Activated gamma-delta T cell (primary cell): ENCODE measurements around the gene ADCY10.
"Not testable (repeated sequence)": the region's sequence is repeated elsewhere in the genome, so short reads cannot be mapped to it uniquely, and the experiment has no call there.

Experiments
- DNase-seq: peaks from one replicate; lab custom pipeline; 2025; lab: John Stamatoyannopoulos, UW

ADCY10 gene

GRCh38 chr1:167926486-167926997 lies 12.6 kb upstream of the ADCY10 start:
- DNase-seq: no peak

- DNase-seq: no peak
Measured at GRCh38 chr1:167924543-167925231, 10.8 kb upstream of the ADCY10 start.

DNA sequence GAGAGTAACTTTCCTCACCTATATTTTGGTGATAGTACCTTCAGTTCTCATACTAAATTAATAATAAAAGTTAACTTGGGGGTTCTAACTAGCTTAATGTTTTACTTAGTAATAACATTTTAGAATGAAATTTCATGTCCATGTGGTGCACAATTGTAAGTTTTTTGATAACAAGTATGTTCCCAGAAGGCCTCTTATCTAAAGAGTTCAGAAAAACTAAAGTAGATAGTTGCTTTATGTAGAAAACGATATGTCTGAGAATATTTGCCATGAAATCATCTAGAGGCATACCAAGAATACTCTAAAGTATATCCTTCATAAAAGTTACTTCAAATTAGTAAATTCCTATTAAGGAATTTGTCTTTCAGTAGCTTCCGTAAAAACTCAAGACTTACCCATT lies 10.2 kb upstream of the ADCY10 start:
- no peak for DNase-seq

DNA sequence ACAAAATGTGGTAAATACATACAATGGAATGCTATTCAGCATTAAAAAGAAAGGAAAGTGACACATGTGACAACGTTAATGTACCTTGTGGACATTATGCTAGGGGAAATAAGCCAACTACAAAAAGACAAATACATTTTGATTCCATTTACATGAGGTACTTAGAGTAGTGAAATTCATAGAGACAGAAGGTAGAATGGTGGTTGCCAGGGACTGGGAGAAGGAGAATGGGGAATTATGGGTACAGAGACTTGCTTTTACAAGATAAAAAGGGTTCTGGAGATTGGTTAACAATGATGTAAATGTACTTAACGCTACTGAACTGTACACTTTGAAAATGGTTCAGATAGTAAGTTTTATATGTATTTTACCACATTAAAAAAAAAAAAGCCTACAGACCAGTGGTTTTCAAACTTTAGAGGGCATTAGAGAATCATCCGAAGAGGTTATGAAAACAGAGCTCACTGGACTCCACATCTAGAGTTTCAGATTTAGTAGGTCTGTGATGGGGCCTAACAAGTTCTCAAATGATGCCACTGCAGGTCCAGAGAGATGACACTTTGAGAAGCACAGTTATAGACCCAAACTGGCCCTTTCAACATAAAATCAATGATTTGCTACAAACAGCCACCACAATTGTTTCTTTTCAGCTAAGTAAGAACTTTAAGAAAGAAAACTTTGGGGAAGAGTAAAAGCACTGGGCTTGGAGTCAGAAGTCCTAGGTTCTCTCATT lies 9.6 kb upstream of the ADCY10 start:
- no peak for DNase-seq

DNA sequence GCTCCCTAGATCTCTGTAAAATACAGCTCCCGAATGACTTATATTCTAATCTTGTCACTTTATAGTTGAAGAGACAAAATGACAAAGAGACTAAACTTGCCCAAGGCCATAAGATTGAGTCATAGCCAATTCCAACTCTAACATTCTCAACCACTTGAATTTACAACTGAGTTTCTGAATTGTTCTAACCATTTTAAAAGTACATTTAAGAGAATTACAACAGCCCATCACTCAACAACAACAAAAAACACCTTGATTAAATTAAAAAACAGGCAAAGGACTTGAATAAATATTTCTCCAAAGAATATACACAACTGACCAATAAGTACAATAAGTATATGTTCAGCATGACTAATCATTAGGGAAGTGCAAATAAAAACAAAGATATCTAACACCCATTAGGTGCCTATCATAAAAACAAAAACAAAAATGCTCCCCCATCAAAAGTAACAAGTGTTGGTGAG lies 8.7 kb upstream of the ADCY10 start:
- no peak for DNase-seq

GRCh38 chr1:167922023-167922422 lies 8.1 kb upstream of the ADCY10 start:
- no peak for DNase-seq

DNA sequence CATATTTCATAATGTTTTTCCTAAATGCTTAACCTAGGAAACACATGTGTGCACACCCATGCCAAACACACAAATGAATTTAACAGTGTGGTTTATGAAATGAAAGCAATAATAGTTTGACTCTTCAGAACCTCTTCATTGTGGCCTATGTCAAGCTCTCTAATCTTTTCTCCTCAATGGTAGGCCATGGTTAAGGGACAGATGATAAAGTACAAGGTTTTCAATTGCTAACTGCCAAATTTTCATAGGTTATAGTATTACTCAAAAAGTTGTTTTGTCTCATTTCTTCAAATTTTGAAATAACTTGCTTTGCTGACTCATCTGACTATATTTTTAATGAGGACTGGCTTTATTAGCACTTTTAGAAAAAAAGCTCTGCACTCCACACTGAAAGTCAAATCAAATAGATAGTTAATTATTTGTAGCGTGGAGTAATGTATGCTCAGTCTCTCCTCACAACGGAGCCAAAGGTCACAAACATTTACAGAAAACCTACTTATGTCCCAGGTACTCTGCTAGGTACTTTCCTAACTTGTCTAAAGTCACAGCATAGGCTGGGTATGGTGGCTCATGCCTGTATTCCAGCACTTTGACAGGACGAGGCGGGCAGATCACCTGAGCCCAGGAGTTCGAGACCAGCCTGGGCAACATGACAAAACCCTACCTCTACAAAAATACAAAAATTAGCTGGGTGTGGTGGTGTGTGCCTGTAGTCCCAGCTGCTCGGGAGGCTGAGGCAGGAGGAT lies 3.0 kb upstream of the ADCY10 start:
- no peak for DNase-seq

GRCh38 chr1:167915569-167915968 lies 1.6 kb upstream of the ADCY10 start:
- no peak for DNase-seq

DNA sequence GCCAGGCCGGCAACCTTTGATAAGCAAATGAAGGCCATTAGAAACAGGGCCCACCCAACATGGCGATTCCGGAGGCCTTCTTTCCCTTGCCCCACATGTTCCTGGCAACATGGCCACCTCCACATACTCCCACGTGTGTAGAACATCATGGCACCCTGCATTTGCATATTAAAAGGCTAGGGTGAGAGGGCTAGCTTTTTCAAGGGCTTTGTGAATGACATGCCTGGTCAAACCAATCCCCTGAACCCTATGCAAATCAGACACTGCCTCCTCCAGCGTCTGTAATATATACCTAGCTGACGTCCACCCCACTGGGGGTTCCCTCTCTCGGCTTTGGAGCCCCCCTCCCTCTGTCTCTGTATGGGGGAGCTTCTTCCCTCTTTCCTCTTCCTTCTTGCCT lies 1.6 kb downstream of the ADCY10 start:
- no peak for DNase-seq

DNA sequence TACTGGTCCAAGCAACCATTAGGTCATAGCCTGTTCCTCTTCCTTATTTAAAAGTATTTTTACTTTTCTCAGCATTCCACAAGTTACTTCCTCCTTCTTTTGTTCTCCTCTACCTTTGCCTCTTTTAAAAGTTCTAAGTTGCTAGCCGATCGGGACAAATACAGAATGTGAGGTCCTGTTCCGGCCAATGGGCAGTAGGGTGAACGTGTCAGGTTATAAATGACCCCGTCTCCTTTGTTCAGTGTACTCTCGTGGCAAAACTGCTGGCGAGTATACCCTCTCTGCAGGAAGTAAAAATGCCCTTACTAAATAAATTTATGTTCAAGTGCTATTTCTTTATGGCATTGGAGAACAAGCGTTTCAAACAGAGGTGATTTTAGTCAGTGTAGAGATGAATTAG lies 2.5 kb downstream of the ADCY10 start:
- no peak for DNase-seq

DNA sequence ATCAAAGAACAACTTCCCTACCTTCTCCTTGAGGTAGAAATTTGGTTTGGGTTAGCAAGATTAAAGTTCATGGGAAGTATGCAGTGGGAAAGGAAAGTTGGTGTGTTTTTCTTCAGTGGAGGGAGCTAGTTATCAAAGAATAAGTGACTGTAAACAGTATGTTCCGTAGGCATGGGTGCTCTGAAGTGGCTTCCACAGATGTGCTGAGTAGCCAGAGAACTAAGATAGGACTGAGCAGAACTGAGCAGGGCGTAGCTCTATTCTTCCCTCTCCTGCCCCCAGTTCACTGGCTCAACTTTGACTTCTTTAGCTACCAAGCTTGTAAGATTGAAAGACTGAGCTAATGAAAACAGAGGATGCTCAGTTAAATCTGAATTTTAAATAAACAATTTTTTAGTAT lies 3.4 kb downstream of the ADCY10 start:
- no peak for DNase-seq

GRCh38 chr1:167909691-167910180 lies 4.2 kb downstream of the ADCY10 start:
- DNase-seq: no peak

DNA sequence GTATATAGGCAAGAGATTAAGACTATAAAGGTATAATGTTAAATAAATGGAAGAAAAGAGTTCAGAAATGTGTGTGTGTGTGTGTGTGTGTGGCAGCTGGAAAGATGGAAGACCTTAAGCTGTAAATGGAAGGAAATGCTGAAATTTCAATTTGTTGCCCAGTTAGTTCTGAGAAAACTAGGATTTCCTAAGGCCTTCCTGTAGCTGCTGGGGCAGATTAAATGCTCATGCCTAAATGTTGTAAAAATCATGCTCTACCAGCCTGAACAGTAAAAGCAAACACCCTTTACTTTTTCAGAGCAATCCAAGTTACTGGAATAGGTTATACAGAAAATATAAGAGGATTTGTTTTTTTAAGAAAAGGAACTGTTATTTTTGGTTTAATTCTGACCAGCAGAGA lies 8.3 kb downstream of the ADCY10 start:
- no peak for DNase-seq

- no peak for DNase-seq
Measured at GRCh38 chr1:167905182-167905581, 8.8 kb downstream of the ADCY10 start.

- DNase-seq: no peak
Measured at GRCh38 chr1:167904652-167905130, 9.2 kb downstream of the ADCY10 start.

DNA sequence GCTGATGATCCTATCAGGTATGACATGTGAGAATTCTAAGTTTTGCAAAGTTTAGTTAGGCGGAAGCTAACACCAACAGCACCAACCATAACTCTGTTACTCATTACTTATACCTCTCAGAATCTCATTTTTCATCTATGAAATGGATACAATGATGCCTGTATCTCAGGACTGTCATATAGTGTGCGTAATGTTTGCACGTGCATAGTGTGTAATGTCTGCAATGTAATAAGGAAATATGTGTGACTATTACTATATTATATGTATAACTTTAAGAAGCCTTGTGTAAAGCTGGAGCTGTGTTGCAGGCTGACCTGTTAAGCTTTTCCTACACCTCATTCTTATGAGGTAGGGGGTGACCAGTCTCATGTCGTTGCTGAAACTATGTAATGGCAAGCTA lies 13.0 kb downstream of the ADCY10 start:
- DNase-seq: no peak

GRCh38 chr1:167899253-167899681 lies 14.7 kb downstream of the ADCY10 start:
- no peak for DNase-seq

DNA sequence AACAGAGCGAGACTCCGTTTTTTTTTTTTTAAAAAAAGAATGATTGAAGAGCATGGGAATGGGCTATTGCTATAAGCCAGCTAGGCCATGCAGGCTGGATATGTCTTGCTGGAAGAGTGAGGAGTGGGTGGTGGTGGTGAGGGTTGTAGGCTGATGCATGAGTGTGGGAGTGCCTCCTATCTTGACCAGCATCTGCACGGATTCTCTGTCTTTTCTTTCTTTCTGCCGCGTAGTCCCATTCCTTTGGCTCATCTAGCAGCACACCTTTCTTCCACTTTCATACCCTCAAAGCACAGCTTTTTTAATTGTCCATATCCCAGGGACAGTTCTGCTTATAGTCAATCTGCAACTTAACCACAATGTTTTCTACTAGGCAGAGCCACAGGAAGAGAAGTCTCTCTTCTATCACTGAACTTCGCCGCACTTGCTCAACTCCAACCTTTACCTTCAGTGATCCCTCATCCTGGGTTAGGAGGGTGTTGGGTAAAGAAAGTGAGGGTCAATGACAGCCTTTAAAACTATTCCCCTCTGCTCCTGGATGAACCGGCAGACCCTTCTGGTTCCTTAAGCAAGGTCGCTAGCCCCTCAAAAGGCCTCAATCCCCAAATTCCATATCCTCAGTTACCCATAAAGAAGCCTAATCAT lies 15.2 kb downstream of the ADCY10 start:
- no peak for DNase-seq

DNA sequence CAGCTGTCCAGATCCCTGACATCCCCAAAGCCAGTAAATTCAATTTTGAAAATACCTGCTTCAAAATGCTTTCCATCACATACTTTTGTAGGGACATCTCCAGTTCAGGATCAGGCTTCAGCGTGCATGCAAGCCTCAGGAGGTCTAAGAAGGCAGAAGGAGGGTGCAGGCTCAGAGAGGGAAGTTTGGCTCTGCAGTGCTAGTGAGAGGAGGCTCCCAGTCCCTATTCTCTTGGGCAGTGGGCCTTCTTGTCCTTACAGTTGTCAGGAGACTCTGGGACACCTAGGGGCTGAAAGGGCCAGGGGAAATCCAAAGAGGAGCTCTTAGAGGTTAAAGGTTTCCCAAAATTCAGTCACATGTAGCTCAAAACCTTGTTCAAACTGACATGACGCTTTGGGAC lies 20.1 kb downstream of the ADCY10 start:
- no peak for DNase-seq

DNA sequence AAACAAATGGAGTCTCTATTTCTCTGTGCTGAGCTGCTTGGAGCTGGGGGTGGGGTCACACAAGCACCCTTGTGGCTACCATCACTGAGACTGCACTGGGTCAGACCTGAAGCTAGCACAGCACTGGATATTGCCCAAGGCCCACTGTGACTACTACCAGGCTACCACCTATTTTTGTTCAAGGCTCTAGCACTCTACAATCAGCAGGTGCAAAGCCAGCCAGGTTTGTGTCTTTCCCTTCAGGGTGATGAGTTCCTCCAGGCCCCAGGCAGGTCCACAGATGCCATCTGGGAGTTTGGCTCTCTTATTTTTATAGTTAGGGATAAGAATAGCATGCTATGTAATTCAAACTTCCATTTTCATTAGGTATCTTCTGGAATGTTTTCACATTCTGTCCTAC lies 23.5 kb downstream of the ADCY10 start:
- DNase-seq: no peak

GRCh38 chr1:167887187-167887586 lies 26.7 kb downstream of the ADCY10 start:
- not testable (repeated sequence) for DNase-seq

DNA sequence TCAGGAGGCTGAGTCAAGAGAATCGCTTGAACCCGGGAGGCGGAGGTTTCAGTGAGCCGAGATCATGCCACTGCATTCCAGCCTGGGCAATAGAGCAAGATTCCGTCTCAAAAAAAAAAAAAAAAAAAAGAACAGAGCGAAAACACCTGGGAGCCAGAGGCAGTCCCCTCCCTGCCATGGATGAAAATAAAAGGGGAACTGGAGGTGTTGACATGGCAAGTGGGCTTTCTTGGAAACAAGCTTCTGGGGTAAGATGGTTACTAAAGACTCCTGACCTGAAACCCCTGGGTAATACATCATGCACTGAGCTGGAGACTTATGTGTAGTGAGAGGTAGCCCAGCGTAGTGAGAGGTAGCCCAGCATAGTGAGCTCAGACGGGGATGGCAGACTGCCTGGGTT lies 31.6 kb downstream of the ADCY10 start:
- no peak for DNase-seq
